ENCODE data around the gene MFAP4. TPM values are rescaled to one million over a fixed set of nuclear protein-coding genes. Genes with fewer than 3 reads are reported as not detected.

Gene MFAP4
- total RNA-seq (2021), result 1.5 and 2.0 TPM in 2 replicates
- long read RNA-seq, transcript MFAP4-201 (6 exons, 1,873 nt), result major isoform, 11 of 11 reads
- long read RNA-seq, partial matches to known transcripts, result 0 of 11 reads
- long read RNA-seq, other reads (novel, unspliced or antisense), result 0 of 11 reads

- no peaks in the 10 kb centered on the region for H3K23me2 ChIP-seq (ENCODE audit: insufficient read length, low read depth, low read length, poor library complexity, severe bottlenecking)
- peaks cover 16 to 32% (median 30%) of the 10 kb centered on the region in 3 experiments for H3K36me3 Mint-ChIP-seq (ENCODE audit: insufficient read depth in 1 of 3, low read depth in 3 of 3)
- H3K18ac ChIP-seq (ENCODE audit: insufficient read length, low read depth, low read length), result peak within 1 kb of the TSS; percentile 15
- peak within 1 kb of the TSS; percentile 66; the same call in 1 of the 2 replicates for H3K14ac ChIP-seq (ENCODE audit: insufficient read depth, low read length)
- H3K4me3 Mint-ChIP-seq, result peak within 1 kb of the TSS; percentile 26 to 63; a peak in 4 of 5 replicates
- peaks cover 0 to 2% of the 10 kb centered on the region in 2 experiments; a peak in 1 of 5 replicates for H3K9me3 Mint-ChIP-seq
- no peaks in the 10 kb centered on the region for H4K20me1 ChIP-seq (ENCODE audit: control insufficient read depth, insufficient read depth, insufficient read length)
- no CpG with 5 or more reads among the region's 22 CpGs for WGBS (ENCODE audit: extremely low coverage, insufficient read length, low lambda C conversion rate)
- H2BK20ac ChIP-seq (ENCODE audit: low read depth, low read length, poor library complexity, severe bottlenecking), result no peak within 1 kb of the TSS
- no peak within 1 kb of the TSS for H4K91ac ChIP-seq (ENCODE audit: insufficient read length, low read depth, low read length)
- H3K4me1 Mint-ChIP-seq, result peaks cover 47 to 66% of the 10 kb centered on the region in 2 experiments
- no peak within 1 kb of the TSS for H3K23ac ChIP-seq (ENCODE audit: insufficient read length, low read depth, low read length)
- H3K27ac Mint-ChIP-seq, result peak within 1 kb of the TSS; percentile 92 to 98 (median 95)
- H3K79me2 ChIP-seq (ENCODE audit: insufficient read depth, low read length), result no peaks in the 10 kb centered on the region
- H3T11ph ChIP-seq (ENCODE audit: low read length), result no peak within 1 kb of the TSS
- H3K27me3 ChIP-seq (ENCODE audit: insufficient read depth, low read length), result no peaks in the 10 kb centered on the region
- H2BK15ac ChIP-seq (ENCODE audit: low read depth, low read length), result no peak within 1 kb of the TSS
- no peaks in the 10 kb centered on the region for H3K9me3 ChIP-seq (ENCODE audit: control insufficient read depth, low read depth, low read length)
- no peak within 1 kb of the TSS for H2AFZ ChIP-seq (ENCODE audit: low read length)
- H2BK5ac ChIP-seq (ENCODE audit: insufficient read length, low read length), result no peak within 1 kb of the TSS
- H2BK120ac ChIP-seq (ENCODE audit: low read depth, low read length, poor library complexity, severe bottlenecking), result no peak within 1 kb of the TSS
- peak within 1 kb of the TSS; percentile 19 for H3K4me2 ChIP-seq (ENCODE audit: insufficient read depth, insufficient read length, low read length)
- no peaks in the 10 kb centered on the region for H3K27me3 Mint-ChIP-seq (ENCODE audit: low read depth)
- no peak within 1 kb of the TSS for H4K5ac ChIP-seq (ENCODE audit: insufficient read length, low read depth, low read length)
- H4K8ac ChIP-seq (replicated peaks; ENCODE audit: insufficient read length, low read depth, low read length), result no peak within 1 kb of the TSS
- H3K4ac ChIP-seq (ENCODE audit: low read depth, low read length), result no peak within 1 kb of the TSS
- no peak within 1 kb of the TSS for H3K56ac ChIP-seq (ENCODE audit: insufficient read length, low read depth, low read length)
- peak; percentile 87 for DNase-seq
- H2BK12ac ChIP-seq (ENCODE audit: insufficient read length, low read depth, low read length), result no peak within 1 kb of the TSS
- H3K4me1 ChIP-seq (ENCODE audit: insufficient read depth, low read length), result peaks cover 7% of the 10 kb centered on the region; the same call in 1 of the 2 replicates
- H3K79me1 ChIP-seq (ENCODE audit: insufficient read depth, low read depth, low read length, poor library complexity, severe bottlenecking), result no peaks in the 10 kb centered on the region
- H3K9ac ChIP-seq (ENCODE audit: extremely low read depth, insufficient read length, low read length), result no peak within 1 kb of the TSS
- H2AK5ac ChIP-seq (ENCODE audit: insufficient read length, low read length), result no peak within 1 kb of the TSS
- TF ChIP-seq, protein P1, sequence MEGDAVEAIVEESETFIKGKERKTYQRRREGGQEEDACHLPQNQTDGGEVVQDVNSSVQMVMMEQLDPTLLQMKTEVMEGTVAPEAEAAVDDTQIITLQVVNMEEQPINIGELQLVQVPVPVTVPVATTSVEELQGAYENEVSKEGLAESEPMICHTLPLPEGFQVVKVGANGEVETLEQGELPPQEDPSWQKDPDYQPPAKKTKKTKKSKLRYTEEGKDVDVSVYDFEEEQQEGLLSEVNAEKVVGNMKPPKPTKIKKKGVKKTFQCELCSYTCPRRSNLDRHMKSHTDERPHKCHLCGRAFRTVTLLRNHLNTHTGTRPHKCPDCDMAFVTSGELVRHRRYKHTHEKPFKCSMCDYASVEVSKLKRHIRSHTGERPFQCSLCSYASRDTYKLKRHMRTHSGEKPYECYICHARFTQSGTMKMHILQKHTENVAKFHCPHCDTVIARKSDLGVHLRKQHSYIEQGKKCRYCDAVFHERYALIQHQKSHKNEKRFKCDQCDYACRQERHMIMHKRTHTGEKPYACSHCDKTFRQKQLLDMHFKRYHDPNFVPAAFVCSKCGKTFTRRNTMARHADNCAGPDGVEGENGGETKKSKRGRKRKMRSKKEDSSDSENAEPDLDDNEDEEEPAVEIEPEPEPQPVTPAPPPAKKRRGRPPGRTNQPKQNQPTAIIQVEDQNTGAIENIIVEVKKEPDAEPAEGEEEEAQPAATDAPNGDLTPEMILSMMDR (conservative IDR thresholded peaks at IDR 0.05), result no peak
- H3K27ac ChIP-seq (ENCODE audit: insufficient read length, low read depth, low read length), result no peak within 1 kb of the TSS
Observed at GRCh38 chr17:19386974-19387920, at the start of gene MFAP4. TSS of gene MFAP4 (minus strand) at chr17:19387190. CDS start at chr17:19387155, 35 bp downstream.

All from H9 (cell line).